Testis (tissue), 3 donors: Measurements from ENCODE around the gene CDC42EP4. TPM values are rescaled to one million over a fixed set of nuclear protein-coding genes. Genes with fewer than 3 reads are reported as not detected.

ENCODE experiments used
- DNase-seq: peaks from one replicate; pipeline ENCODE4 v3.0.0-alpha.2; 2019
- H3K27ac ChIP-seq, 2 donors: fragments of 200-600 bp; sonication (generic); one replicate each; pipeline ENCODE4 v1.5.1; 2019
- H3K27me3 ChIP-seq: fragments of 200-600 bp; sonication (generic); one replicate; pipeline ENCODE4 v1.5.1; 2019
- H3K36me3 ChIP-seq: fragments of 200-600 bp; sonication (generic); one replicate; pipeline ENCODE4 v1.5.1; 2017; ENCODE audit warnings: low read depth; ENCODE audit errors: missing control alignments
- H3K4me1 ChIP-seq: fragments of 200-600 bp; sonication (generic); one replicate; pipeline ENCODE4 v1.5.1; 2019
- H3K4me3 ChIP-seq, 2 donors: fragments of 200-600 bp; sonication (generic); one replicate each; pipeline ENCODE4 v1.5.1; 2017 to 2019
- H3K9me3 ChIP-seq: fragments of 200-600 bp; sonication (generic); one replicate; pipeline ENCODE4 v1.5.1; 2017
- POLR2A ChIP-seq: fragments of 450-650 bp; IDR thresholded peaks from one replicate; pipeline ENCODE4 v1.6.1; 2017; ENCODE audit warnings: antibody characterized with exemption, mild to moderate bottlenecking, moderate library complexity
- WGBS, 2 donors: methylation state at CpG; one replicate each; pipeline ENCODE4 v1.1.5; 2018; 5-methylcytosine and 5-hydroxymethylcytosine counted together
- intact Hi-C: fragments of 100-400 bp; cut with DNase I; formaldehyde crosslinking; loops from one replicate; pipeline ENCODE4 v1.15.1; 2023; ENCODE audit warnings: low total_unique reads
- polyA plus RNA-seq: library from polyadenylated mRNA; stranded (reverse); fragments of 350-450 nt; fragmentation: Illumina TruSeq; extraction: RNeasy Lipid Tissue Mini Kit (QIAGEN cat#74804); gene quantifications from one replicate; pipeline ENCODE4 v1.2.3, GENCODE V29; 2014; ENCODE audit warnings: low read depth, low replicate concordance; ENCODE audit not compliant: insufficient read depth
- total RNA-seq, 2 donors: library from RNA; depleted of rRNA; stranded (reverse); fragments of >200 nt; gene quantifications; one replicate each; pipeline ENCODE4 v1.2.3, GENCODE V29; 2016
- TF ChIP-seq, protein P1 (sequence below), 3 experiments: fragments of 450-650 bp in 2 of 3; fragments of 200-600 bp in 1 of 3; sonication (generic) in 1 of 3; IDR thresholded peaks; one replicate each; pipeline ENCODE4 v1.5.1; 2016 to 2019; ENCODE audit warnings: antibody characterized with exemption in 3 of 3, mild to moderate bottlenecking in 2 of 3, moderate library complexity in 1 of 3

Gene CDC42EP4
- total and polyA plus RNA-seq, 3 donors from 2014 or later: 55.9 to 140 (median 103) TPM

DNA sequence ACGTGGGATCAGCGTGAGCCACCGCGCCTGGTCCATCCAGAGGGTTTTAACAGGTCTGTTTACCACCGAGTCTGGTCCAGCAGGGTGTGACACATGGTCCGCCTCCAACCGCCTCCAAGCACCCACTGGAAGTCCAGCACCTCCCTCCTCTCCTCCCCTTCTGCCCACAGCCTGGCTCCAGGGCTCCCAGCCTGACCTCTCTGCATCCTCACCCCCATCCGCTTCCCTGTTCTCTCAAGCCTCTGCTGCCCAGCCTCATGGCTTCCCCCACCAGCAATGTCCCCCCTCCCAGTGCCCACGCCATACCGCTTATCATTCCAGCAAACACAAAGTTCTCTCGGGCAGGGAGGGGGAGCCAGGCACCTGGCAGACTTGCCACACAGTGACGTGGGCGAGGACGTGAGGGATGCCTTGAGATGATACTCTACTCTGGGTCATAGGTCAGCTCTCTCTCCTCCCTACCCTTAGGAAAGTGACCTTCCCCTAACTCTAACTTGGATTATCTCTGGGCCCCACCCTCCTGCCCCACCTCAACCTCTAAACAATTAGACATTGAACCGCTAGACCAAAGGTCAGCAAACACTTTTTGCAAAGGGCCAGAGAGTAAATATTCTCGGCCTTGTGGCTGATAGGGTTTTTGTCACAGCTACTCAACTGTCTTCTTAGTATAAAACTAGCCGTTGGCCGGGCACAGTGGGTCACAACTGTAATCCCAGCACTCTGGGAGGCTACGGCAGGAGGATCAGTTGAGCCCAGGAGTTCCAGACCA is 23.1 kb downstream of the CDC42EP4 start:
- Histone ChIP-seq H3K27me3 (no peaks in the 10 kb centered on the region), H3K27ac (peak overlapping the region; percentile 81 to 90), H3K9me3 (no peaks in the 10 kb centered on the region), H3K4me1 (peaks cover 99% of the 10 kb centered on the region), H3K36me3 (no peaks in the 10 kb centered on the region), H3K4me3 (no peak overlapping the region)
- DNase-seq: peak; percentile 90
- 63 to 68% methylated on average over 19 of the region's 19 CpGs for WGBS, 2 donors
- intact Hi-C loops: no loop called here
- TF ChIP-seq POLR2A: no peak
- TF ChIP-seq, protein P1, sequence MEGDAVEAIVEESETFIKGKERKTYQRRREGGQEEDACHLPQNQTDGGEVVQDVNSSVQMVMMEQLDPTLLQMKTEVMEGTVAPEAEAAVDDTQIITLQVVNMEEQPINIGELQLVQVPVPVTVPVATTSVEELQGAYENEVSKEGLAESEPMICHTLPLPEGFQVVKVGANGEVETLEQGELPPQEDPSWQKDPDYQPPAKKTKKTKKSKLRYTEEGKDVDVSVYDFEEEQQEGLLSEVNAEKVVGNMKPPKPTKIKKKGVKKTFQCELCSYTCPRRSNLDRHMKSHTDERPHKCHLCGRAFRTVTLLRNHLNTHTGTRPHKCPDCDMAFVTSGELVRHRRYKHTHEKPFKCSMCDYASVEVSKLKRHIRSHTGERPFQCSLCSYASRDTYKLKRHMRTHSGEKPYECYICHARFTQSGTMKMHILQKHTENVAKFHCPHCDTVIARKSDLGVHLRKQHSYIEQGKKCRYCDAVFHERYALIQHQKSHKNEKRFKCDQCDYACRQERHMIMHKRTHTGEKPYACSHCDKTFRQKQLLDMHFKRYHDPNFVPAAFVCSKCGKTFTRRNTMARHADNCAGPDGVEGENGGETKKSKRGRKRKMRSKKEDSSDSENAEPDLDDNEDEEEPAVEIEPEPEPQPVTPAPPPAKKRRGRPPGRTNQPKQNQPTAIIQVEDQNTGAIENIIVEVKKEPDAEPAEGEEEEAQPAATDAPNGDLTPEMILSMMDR (IDR thresholded peaks at IDR 0.05): no peak

DNA sequence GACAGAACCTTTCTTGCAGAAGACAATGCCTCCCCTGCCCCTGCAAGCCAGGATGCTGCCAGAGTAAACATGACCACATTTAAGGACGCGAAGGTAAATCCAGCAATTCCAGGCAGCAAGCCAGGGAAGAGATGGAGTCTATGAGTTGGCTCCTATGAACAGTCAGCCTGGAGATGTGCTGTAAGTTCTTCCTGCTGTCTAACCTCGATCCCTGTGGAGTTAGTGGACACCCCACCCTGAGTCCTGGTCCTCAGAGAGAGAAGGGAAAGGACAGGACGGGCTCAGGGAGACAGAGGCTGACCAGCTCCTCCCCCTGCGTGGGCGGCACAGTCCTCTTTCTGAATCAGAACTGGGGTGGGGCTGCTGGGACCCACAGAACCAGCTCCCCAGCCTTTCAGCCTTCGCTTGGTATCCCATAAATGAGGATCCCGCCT is 24.9 kb downstream of the CDC42EP4 start:
- H3K4me1 ChIP-seq: peaks cover 95% of the 10 kb centered on the region
- no peak for TF ChIP-seq POLR2A
- TF ChIP-seq, protein P1 (IDR thresholded peaks at IDR 0.05): no peak
- H3K36me3 ChIP-seq: no peaks in the 10 kb centered on the region
- no peak overlapping the region for H3K4me3 ChIP-seq
- no peak for DNase-seq
- 54 to 57% methylated on average over 8 of the region's 8 CpGs for WGBS, 2 donors
- H3K27me3 ChIP-seq: no peaks in the 10 kb centered on the region
- intact Hi-C loops: no loop called here
- no peaks in the 10 kb centered on the region for H3K9me3 ChIP-seq
- peak overlapping the region; percentile 45 to 90 for H3K27ac ChIP-seq

DNA sequence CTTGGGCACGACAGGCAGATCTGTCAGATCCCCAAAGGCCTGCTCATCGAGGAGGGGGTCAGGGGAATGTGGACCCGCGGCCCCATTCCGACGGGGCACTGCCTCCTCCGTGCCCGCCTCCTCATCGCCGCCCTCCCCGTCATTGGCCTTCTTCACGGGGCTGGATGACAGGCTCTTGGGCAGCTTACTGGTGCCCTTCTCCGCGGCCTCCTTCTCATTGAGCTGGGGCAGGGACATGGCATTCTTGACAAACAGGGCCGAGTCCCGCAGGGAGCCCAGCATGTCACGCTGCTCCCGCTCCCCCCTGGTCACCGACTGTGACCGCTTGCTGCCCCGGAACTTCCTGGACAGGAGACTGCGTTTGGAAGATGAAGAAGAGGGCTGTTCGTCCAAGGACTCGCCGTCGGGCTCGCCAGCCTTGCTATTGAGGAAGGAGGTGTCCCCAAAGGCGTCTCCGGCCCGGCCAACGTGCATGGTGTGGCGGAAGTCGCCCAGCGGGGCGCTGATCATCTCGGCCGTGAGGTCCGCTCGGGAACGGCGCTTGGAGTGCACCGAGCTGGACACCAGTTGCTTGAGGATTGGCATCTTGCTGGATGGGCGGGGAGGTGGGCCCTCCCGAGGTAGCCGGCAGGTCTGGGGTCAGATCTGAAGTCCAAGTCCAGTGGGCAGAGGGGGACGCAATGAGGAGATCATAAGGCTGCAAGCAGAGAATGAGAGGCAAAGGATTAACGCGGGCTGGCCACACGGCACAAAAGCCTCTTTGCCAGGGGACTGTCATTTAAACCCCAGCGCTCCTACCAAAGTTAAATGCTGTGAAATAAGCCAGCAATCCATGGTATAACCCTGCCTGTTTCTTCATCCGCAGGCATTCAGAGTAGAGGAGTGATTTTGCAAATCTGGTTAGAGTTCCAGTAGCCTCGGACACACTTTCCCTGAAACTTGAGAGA is 25.6 kb downstream of the CDC42EP4 start:
- no peak for DNase-seq
- Histone ChIP-seq H3K9me3 (no peaks in the 10 kb centered on the region), H3K4me3 (no peak overlapping the region), H3K27ac (peak overlapping the region; percentile 79 to 90), H3K27me3 (no peaks in the 10 kb centered on the region), H3K36me3 (no peaks in the 10 kb centered on the region), H3K4me1 (peaks cover 88% of the 10 kb centered on the region)
- no peak for TF ChIP-seq POLR2A
- TF ChIP-seq, protein P1 (IDR thresholded peaks at IDR 0.05): no peak
- intact Hi-C loops: no loop called here
- WGBS, 2 donors: 63 to 88% methylated on average over 30 to 52 of the region's 52 CpGs

DNA sequence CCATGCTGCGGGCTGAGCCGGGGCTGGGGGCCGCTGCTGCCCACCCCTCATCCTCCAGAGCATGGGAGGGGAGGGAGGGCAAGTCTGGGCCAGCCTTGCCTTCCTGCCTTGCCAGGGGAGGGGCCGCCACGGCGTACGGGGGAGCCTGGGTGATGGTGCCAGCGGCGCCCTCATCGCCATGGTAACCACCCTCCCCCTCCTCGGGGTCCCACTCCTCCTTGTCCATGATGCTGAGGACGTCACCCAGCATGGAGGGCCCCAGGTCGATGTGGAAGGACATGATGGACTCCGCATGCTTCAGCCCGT is 26.2 kb downstream of the CDC42EP4 start:
- Histone ChIP-seq H3K4me3 (no peak overlapping the region), H3K4me1 (peaks cover 82% of the 10 kb centered on the region), H3K9me3 (no peaks in the 10 kb centered on the region), H3K27ac (peak overlapping the region; percentile 79 to 90), H3K36me3 (no peaks in the 10 kb centered on the region), H3K27me3 (no peaks in the 10 kb centered on the region)
- 74 to 100% methylated on average over 1 to 14 of the region's 15 CpGs for WGBS, 2 donors
- intact Hi-C loops: no loop called here
- no peak for DNase-seq
- TF ChIP-seq, protein P1 (IDR thresholded peaks at IDR 0.05): no peak
- no peak for TF ChIP-seq POLR2A
